NCI-H510A (cell line): ENCODE data around the gene SLC11A1.

Source experiments
- DNase-seq: peaks from one replicate; lab custom pipeline; 2025; lab: John Stamatoyannopoulos, UW

The SLC11A1 gene

DNA sequence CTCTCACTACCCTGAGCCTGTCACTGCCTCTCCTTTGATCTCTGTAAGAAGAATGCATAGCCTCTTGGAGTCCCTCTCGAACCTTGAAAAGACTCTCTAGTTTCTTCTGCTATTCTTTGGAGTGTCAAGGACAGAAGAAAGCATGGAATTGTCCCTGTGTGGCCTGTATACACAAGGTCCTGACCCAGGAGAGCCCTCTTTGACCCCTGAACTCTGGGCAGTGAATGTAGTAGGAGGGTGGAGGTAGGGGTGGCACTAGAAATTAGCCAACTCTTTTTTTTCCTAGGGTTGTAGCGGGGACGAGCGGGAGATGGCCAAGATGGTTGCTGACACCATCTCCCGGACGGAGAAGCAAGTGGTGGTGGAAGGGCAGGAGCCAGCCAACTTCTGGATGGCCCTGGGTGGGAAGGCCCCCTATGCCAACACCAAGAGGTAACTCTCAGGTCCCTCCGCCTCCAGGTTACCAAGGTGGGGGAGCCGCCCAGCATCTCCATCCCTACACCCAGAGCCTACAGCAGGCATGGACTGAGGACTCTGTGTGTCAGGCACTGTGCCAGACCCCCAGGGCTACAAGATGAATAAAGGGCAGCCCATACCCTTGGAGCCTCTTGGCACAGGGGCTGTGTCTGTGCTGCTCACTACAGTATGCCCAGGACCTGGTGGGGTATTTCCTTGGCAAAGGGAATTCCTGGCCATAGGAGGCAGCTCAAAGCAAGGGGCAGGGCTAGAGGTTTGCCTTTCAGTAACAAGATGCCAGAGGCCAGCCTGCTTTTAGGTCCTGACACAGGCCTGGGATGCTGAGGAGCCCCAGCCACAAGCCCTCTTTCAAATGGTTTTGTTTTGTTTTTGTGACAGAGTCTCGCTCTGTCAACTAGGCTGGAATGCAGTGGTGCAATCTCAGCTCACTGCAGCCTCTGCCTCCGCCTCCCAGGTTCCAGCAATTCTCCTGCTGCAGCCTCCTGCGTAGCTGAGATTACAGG is 53.2 kb downstream of the SLC11A1 start:
- DNase-seq, result no peak

GRCh38 chr2:218436992-218437391 is 54.9 kb downstream of the SLC11A1 start:
- no peak for DNase-seq

- no peak for DNase-seq
Measured at GRCh38 chr2:218437969-218438368, 55.9 kb downstream of the SLC11A1 start.

DNA sequence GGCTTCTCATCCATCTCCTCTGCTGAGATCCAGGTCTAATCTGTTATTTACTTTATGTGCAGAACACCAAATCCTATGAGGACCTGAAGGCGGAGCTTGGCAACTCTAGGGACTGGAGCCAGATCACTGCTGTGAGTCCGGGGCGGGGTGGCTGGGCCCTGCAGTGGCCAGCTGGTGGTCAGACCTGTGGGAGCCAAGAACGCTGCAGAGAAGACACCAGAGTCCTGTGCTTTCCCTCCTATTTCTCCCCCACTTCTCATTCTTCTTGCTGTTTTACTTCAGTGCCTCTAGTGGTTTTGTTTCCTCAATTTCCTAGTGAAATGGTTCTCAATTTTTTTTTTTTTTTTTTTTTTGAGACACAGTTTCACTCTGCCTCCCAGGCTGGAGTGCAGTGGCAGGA is 56.5 kb downstream of the SLC11A1 start:
- DNase-seq, result no peak

GRCh38 chr2:218444692-218445357 is 62.8 kb downstream of the SLC11A1 start:
- no peak for DNase-seq

DNA sequence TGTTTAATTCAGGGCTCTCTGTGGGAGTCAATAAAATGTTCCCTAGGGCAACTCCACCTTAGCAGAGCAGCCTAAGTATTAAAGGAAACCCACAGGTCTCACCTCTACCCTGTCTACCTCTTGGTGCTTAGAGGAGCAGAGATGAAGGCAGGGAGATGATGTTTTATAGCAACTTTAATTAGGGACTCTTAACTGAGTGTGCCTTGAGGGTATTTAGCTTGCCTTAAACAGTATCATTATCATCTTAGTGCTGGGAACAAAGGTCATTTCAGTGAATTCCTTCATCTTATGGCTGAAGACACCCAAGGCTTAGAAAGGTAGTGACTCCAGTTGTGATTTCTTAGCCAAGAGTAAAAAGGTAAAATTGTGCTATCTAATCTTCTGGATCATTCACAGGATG is 63.5 kb downstream of the SLC11A1 start:
- DNase-seq, result no peak
